ENCODE results near the gene CHKA. TPM values are rescaled to one million over a fixed set of nuclear protein-coding genes. Genes with fewer than 3 reads are reported as not detected.

The CHKA gene
- total and polyA plus RNA-seq, 2 of the 8 experiments (the other 6 are each of a cell fraction or from before 2014, with no cell fraction given), result 61.2 to 86.6 TPM

- no peak for FAIRE-seq
- TF ChIP-seq KDM4A (IDR thresholded peaks at IDR 0.05; ENCODE audit: low read depth, low read length, severe bottlenecking), result no peak
- no peak for TF ChIP-seq JUN (IDR thresholded peaks at IDR 0.05; ENCODE audit: low read depth, low read length)
- no peak for TF ChIP-seq ATF2 (IDR thresholded peaks at IDR 0.05; ENCODE audit: low read length)
- no peak for TF ChIP-seq POU5F1 (IDR thresholded peaks at IDR 0.05; ENCODE audit: low read depth, low read length)
- TF ChIP-seq TAF7 (optimal IDR thresholded peaks at IDR 0.05; ENCODE audit: borderline replicate concordance, low read depth, low read length), result no peak
- no peak for TF ChIP-seq CHD1 (IDR thresholded peaks at IDR 0.05; ENCODE audit: low read depth, low read length)
- no peak for TF ChIP-seq POLR2AphosphoS5 (IDR thresholded peaks at IDR 0.05; ENCODE audit: low read depth, low read length)
These were observed 5.9 kb downstream of the CHKA start for GRCh38 chr11:68115285-68115684.

More at GRCh38 chr11:68115285-68115684, 5.9 kb downstream of the CHKA start:
- no peaks in the 10 kb centered on the region; the same call in 1 of the 2 replicates for H3K79me1 ChIP-seq (ENCODE audit: low read depth, low read length)
- no peak overlapping the region for H2AFZ ChIP-seq (ENCODE audit: low read length)
- H2BK20ac ChIP-seq (ENCODE audit: low read length), result no peak overlapping the region
- no peaks in the 10 kb centered on the region for H3K27me3 ChIP-seq (replicated peaks in 1 of 4; ENCODE audit: control insufficient read depth in 3 of 4, extremely low read depth in 1 of 4, insufficient read depth in 3 of 4, low read length in 3 of 4)
- H2BK12ac ChIP-seq (ENCODE audit: low read depth, low read length), result no peak overlapping the region
- H4K91ac ChIP-seq (replicated peaks; ENCODE audit: insufficient read length, low read length), result no peak overlapping the region
- H2BK120ac ChIP-seq (replicated peaks; ENCODE audit: low read depth, low read length), result no peak overlapping the region
- peaks cover 57 to 98% of the 10 kb centered on the region in 2 experiments for H3K79me2 ChIP-seq (ENCODE audit: control insufficient read depth in 1 of 2, insufficient read depth in 2 of 2, low read length in 2 of 2)
- no peak overlapping the region for H3K4ac ChIP-seq (replicated peaks; ENCODE audit: insufficient read length, low read depth, low read length)
- H3K23ac ChIP-seq (ENCODE audit: insufficient read length), result no peak overlapping the region
- H2BK15ac ChIP-seq (ENCODE audit: low read length), result no peak overlapping the region
- peaks cover 23 to 24% of the 10 kb centered on the region in 2 experiments for H4K20me1 ChIP-seq (replicated peaks in 1 of 2; ENCODE audit: control insufficient read depth in 1 of 2, insufficient read depth in 2 of 2, low read length in 2 of 2)
- no peak overlapping the region for H4K8ac ChIP-seq (ENCODE audit: extremely low read depth, insufficient read depth, low read length)
- peaks cover 0 to 11% (median under 1%) of the 10 kb centered on the region in 4 experiments; a peak in 2 of 8 replicates for H3K36me3 ChIP-seq (ENCODE audit: control insufficient read depth in 2 of 4, insufficient read depth in 4 of 4, low read length in 3 of 4)
- no peaks in the 10 kb centered on the region; the same call in 1 of the 2 replicates for H3K23me2 ChIP-seq (ENCODE audit: low read depth, low read length)
- H2AK5ac ChIP-seq (ENCODE audit: low read depth, low read length), result no peak overlapping the region
- WGBS, 2 experiments (ENCODE audit: extremely low coverage in 1 of 2, insufficient coverage in 1 of 2, insufficient read length in 1 of 2, insufficient replicate concordance in 2 of 2, low coverage in 1 of 2, low lambda C conversion rate in 2 of 2, missing lambda C conversion rate in 1 of 2), result 89% methylated on average over 1 of the region's 1 CpG; no CpG with 5 or more reads in 1 of the 2 experiments
- ChIA-PET CTCF (ENCODE audit: partially characterized antibody) (no interaction called here), POLR2A (ENCODE audit: partially characterized antibody) (interaction anchor here (0.8 to 1.2 kb wide), 4 partner anchors 9 to 89 kb away, joined by 3 to 5 read pairs (median 4); no protein-coding TSS in a partner anchor)
- H3K4me1 ChIP-seq (replicated peaks in 1 of 4; ENCODE audit: control insufficient read depth in 3 of 4, insufficient read depth in 4 of 4, low read length in 3 of 4), result peaks cover 2 to 9% (median 4%) of the 10 kb centered on the region in 4 experiments; a peak in 5 of 7 replicates
- H3K56ac ChIP-seq (replicated peaks; ENCODE audit: insufficient read length, low read depth, low read length), result no peak overlapping the region
- H3K14ac ChIP-seq (ENCODE audit: insufficient read length), result no peak overlapping the region
- no peak overlapping the region for H3K18ac ChIP-seq (ENCODE audit: extremely low read depth, low read length)
- H3K4me2 ChIP-seq (ENCODE audit: insufficient read depth in 1 of 2, low read depth in 2 of 2, low read length in 2 of 2), result no peak overlapping the region; a peak in 1 of 4 replicates
- no peak overlapping the region for H3K9ac ChIP-seq (replicated peaks in 1 of 4; ENCODE audit: extremely low read depth in 1 of 4, low read depth in 3 of 4, low read length in 3 of 4)
- no peak overlapping the region for H4K5ac ChIP-seq (ENCODE audit: insufficient read length, low read depth, low read length)
- H3K9me3 ChIP-seq (ENCODE audit: insufficient read depth in 2 of 2, low read depth in 1 of 2, low read length in 1 of 2), result no peaks in the 10 kb centered on the region
- no peak overlapping the region for H2BK5ac ChIP-seq (ENCODE audit: low read depth, low read length)
- no peak for DNase-seq (ENCODE audit: low read depth in 1 of 2, low spot score in 2 of 2)
- no peak overlapping the region for H3K4me3 ChIP-seq (ENCODE audit: extremely low read depth in 1 of 4, insufficient read depth in 2 of 4, low read depth in 3 of 4, low read length in 4 of 4)
- H3K27ac ChIP-seq (ENCODE audit: low read depth, low read length), result no peak overlapping the region

All from H1 (cell line).